T47D (cell line): ENCODE data around the gene ZNF69.
A peak's percentile ranks its signal among the peaks of the same experiment; 100 is the strongest.
"Not testable (repeated sequence)": the region's sequence is repeated elsewhere in the genome, so short reads cannot be mapped to it uniquely, and the experiment has no call there.

ENCODE experiments used
- DNase-seq, 2 experiments: peaks; one replicate each; pipeline versions ENCODE4 v3.0.0 to v3.0.0-alpha.2; 2011 to 2012; ENCODE audit warnings: low read depth in 1 of 2, low spot score in 1 of 2
- JUND ChIP-seq: IDR thresholded peaks from 2 replicates; pipeline ENCODE4 v1.6.1; 2012; ENCODE audit warnings: low read depth
- in situ Hi-C: cut with HindIII; loops from 2 replicates; pipeline ENCODE4 v1.10.0; 2016; ENCODE audit warnings: low sequenced_read_pairs, low pct_unique_long_range_greater_than_20kb

ZNF69 gene

GRCh38 chr19:11872624-11873023 lies 15.0 kb upstream of the ZNF69 start:
- no peak for TF ChIP-seq JUND
- in situ Hi-C loops: no loop called here
- DNase-seq: no peak

GRCh38 chr19:11873762-11874161 lies 13.8 kb upstream of the ZNF69 start:
- DNase-seq: no peak
- TF ChIP-seq JUND: no peak
- in situ Hi-C loops: no loop called here

GRCh38 chr19:11879687-11880266 lies 7.8 kb upstream of the ZNF69 start:
- not testable (repeated sequence) for DNase-seq

GRCh38 chr19:11880598-11880997 lies 7.0 kb upstream of the ZNF69 start:
- no peak for TF ChIP-seq JUND
- in situ Hi-C loops: no loop called here
- no peak for DNase-seq

More at GRCh38 chr19:11879687-11880266, 7.8 kb upstream of the ZNF69 start:
- in situ Hi-C loops: not testable (repeated sequence)

- in situ Hi-C loops: no loop called here
- TF ChIP-seq JUND: no peak
- peak; percentile 52 to 79 for DNase-seq
Measured at GRCh38 chr19:11881151-11881800, 6.3 kb upstream of the ZNF69 start.

- in situ Hi-C loops: no loop called here
- no peak for DNase-seq
Measured at GRCh38 chr19:11882606-11883005, 5.0 kb upstream of the ZNF69 start.

GRCh38 chr19:11887234-11887610 lies 360 bp upstream of the ZNF69 start:
- no peak for TF ChIP-seq JUND
- in situ Hi-C loops: no loop called here

More at GRCh38 chr19:11882606-11883005, 5.0 kb upstream of the ZNF69 start:
- no peak for TF ChIP-seq JUND

GRCh38 chr19:11889901-11890300 lies 2.3 kb downstream of the ZNF69 start:
- in situ Hi-C loops, DNase-seq: not testable (repeated sequence)

More at GRCh38 chr19:11887234-11887610, 360 bp upstream of the ZNF69 start:
- DNase-seq: no peak

- in situ Hi-C loops: no loop called here
- no peak for DNase-seq
- TF ChIP-seq JUND: no peak
Measured at GRCh38 chr19:11890634-11891033, 3.1 kb downstream of the ZNF69 start.

- TF ChIP-seq JUND: no peak
- no peak for DNase-seq
- in situ Hi-C loops: no loop called here
Measured at GRCh38 chr19:11894851-11895250, 7.3 kb downstream of the ZNF69 start.

- no peak for TF ChIP-seq JUND
- in situ Hi-C loops: no loop called here
- DNase-seq: no peak
Measured at GRCh38 chr19:11902228-11902627, 14.6 kb downstream of the ZNF69 start.

- DNase-seq: no peak
- no peak for TF ChIP-seq JUND
- in situ Hi-C loops: no loop called here
Measured at GRCh38 chr19:11905928-11906327, 18.3 kb downstream of the ZNF69 start.

- in situ Hi-C loops, DNase-seq: not testable (repeated sequence)
Measured at GRCh38 chr19:11911937-11912336, 24.4 kb downstream of the ZNF69 start.

- DNase-seq, in situ Hi-C loops: not testable (repeated sequence)
Measured at GRCh38 chr19:11914417-11915051, 27.0 kb downstream of the ZNF69 start.
